HG02870 (cell line): ENCODE results near the gene CEP95.
A peak's percentile ranks its signal among the peaks of the same experiment; 100 is the strongest.
"Not testable (repeated sequence)": the region's sequence is repeated elsewhere in the genome, so short reads cannot be mapped to it uniquely, and the experiment has no call there.

Experiments used
- ATAC-seq: cut with Tn5 transposase; IDR thresholded peaks from one replicate; pipeline ENCODE4 v1.9.1; 2021; ENCODE audit warnings: mild to moderate bottlenecking, moderate library complexity; ENCODE audit not compliant: unreplicated experiment

The CEP95 gene, protein sequence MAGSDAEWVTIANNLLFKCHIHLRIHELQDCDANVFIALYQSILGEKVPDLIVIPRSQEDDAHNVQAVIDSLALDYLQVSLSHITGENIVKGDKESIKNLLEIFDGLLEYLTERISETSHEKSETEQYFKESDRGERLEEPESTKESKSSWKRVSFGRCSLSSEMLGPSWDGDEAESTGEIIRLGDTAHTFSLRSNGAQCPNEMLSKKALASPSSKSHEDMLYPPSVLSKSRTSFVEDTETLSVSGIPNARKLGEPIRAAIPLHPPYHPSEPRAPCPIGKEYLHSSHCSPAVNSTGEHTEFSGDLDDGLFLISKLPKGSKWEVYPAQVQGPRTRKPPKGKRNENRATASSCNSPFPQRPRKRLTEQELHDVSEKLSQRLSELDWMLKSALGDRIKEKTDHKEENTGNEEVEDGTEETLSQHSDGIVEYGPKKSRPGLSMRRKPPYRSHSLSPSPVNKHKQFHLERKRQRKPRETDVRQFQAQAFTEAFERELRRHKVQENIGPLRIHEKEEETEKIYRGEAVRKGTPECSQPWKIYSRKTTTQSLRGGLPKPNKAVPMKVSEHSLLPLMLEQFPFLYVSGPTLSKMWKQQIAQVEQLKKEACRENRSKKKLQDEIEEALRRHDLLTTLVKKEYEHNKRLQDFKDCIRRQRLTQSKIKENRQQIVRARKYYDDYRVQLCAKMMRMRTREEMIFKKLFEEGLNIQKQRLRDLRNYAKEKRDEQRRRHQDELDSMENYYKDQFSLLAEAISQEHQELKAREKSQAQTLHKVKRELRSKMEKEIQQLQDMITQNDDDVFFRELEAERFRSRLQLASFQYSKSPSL

DNA sequence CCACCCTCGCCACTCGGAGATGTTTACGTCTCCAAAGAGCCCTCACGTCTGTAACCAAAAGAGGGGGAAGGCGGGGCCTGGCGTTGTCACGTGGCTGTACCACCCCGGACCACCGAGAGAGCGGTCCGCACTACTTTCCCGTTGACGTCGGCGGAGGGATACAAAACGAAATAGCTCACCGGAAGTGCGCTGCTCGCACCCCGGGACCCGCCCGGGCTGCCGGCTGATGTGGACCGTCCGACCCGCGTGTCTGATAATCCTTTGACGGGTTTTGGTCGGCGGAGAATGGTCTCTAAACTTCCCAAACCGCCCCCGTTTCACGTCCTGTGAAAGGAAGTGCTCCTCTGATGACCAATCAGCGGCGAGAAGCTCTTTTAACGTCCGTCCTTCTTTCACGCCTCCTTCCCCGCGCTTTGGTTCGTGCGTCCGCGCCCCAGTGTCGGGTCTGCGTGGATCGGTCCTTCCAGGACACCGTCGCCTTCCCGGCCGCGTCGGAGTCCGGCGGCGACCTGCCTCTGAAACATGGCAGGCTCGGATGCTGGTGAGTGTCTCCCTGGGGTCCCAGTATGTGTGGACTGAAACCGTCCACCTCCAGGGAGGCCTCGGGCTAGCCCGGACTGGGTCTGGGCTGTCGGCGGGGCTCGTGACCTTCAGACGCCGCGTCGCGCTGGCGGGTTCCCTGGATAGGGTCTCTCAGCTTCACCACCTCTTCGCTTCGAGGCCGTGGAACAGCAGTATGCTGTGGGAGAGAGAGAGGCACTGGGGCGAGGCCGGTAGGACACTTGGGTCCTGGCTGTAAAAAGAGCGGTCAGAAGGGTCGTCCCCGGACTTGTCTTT lies at the start of gene CEP95:
Gene CEP95, plus strand, starts transcription at position 402 of the 837 bp plus-strand sequence. Its CDS starts 121 bp downstream, at position 523.
- ATAC-seq = peak; percentile 59

DNA sequence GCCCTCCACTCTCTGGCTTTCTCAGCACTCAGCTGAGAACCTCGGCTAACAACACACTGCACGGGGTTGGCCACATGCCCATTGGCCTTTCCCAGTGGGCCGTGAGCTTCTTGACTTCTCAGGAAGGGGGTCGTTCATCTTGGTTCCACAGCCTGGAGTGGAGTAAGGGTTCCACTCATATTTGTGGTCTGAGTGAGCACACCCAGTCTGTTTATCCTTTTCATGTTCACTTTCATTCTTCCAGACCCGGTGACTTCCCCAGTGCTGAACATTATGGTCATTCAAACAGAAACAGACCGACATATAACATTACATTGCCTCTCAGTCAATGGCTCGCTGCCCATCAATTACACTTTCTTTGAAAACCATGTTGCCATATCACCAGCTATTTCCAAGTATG lies 49.6 kb upstream of the CEP95 start:
- no peak for ATAC-seq

DNA sequence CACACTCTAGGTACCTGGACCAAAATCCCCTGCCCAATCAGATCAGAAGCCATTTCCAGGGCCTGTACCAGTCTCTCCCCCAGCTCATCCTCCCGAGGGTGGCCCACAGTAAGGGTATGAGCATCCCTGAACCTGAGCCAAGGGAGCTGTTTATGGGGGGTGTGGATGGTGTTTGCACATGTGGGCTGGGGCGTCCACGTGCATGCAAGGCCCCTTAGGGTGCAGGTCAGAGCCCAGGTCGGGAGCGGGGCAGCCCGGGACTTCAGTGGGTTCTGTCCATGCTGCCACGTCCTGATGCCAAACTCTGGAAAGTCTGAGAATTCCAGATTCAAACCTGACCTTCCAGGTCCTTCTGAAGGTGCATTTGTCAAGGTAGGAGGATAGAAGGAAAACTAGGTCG lies 48.0 kb upstream of the CEP95 start:
- no peak for ATAC-seq

DNA sequence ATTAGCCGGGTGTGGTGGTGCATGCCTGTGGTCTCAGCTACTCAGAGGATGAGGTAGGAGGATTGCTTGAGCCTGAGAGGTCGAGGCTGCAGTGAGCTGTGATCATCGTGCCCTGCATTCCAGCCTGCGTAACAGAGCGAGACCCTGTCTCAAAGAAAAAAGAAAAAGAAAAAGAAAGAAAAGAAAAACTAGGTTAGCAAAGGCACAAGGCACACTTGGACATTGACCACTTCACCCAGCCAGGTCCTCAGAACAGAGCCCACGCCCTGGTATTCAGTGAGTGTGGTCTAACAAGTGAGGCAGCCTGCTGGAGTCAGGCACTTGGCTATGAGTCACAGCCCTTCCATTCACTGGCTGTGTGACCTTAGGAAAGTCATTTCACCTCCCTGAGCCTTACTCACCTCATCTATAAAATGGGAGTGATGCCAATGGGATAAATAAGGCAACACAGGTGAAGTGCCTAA lies 47.5 kb upstream of the CEP95 start:
- ATAC-seq = no peak

DNA sequence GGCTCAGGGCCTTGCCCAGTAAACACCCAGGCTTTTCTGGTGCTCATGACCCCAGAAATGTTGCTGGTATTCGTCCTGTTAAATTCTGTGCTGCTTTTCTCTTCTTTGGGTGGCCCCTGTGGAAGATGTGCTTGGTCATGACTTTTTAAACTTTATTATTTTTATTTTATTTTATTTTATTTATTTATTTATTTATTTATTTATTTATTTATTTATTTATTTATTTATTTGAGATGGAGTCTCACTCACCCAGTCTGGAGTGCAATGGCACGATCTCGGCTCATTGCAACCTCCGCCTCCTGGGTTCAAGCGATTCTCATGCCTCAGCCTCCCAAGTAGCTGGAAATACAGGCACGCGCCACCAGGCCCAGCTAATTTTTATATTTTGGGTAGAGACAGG lies 47.0 kb upstream of the CEP95 start:
- ATAC-seq = not testable (repeated sequence)

DNA sequence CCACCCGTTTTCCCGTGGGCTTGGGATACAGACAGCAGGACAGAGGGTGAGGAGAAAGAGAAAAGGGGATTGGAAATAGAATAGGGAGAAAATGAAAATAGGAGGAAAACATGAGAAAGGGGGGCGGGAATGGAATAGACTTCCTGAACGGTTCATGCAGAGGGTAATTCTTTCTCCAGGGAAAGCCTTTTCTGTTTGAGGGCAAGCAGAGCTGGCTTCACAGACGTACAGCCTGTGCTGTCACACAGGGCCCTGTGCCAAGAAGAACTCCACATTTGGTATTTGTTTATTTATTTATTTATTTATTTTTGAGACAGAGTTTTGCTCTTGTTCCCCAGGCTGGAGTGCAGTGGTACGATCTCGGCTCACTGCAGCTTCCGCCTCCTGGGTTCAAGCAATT lies 45.8 kb upstream of the CEP95 start:
- no peak for ATAC-seq

DNA sequence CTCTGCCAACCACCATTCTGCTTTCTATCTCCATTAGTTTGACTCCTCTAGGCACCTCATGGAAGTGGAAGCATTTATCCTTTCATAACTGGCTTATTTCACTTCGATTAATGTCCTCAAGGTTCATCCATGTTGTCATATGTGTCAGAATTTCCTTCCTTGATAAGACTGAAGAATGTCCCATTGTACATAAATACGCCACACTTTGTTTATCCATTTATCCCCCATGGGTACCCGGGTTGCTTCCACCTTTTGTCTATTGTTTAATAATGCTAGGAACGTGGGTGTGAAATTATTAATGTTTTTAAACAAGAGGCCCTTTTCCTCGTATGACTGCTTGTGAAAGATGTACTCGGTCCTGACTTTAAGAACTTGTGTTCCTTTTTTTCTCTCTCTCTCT lies 45.0 kb upstream of the CEP95 start:
- ATAC-seq = no peak

DNA sequence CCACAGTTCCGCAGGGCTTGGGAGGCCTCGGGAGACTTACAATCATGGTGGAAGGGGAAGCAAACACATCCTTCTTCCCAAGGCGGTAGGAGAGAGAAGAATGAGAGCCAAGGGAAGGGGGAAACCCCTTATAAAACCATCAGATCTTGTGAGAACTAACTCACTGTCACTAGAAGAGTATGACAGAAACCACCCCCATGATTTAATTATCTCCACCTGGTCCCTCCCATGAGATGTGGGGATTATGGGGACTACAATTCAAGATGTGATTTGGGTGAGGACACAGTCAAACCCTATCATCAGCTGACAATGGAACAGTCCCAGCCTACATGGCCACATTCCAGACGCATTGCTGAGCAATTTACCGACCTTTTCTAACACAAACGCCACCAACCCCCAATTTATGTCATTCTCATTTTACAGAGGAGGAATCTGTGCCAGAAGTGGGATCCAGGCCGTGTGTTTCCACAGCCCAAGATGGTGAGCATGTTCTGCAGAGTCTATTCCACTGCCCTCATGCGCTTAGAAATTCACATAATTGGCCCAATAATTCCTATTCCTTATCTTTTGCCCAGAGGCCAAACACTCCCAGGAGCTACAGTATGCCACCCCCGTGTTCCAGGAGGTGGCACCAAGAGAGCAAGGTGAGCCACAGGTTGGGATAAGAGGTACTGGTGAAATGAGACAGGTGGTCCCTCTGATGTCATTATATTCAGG lies 40.6 kb upstream of the CEP95 start:
- no peak for ATAC-seq

DNA sequence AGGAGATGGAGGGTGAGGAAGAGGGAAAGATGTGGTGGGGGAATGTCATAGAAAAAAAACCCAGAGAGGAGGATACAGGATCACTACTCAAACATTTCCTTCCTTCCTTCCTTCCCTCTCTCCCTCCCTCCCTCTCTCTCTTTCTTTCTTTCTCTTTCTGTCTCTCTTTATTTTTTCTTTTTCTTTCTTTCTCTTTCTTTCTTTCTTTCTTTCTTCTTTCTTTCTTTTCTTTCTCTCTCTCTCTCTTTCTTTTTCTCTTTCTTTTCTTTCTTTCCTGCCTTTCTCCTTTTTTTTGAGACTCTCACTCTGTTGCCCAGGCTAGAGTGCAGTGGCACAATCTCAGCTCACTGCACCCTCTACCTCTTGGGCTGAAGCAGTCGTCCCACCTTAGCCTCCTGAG lies 39.9 kb upstream of the CEP95 start:
- ATAC-seq = not testable (repeated sequence)

DNA sequence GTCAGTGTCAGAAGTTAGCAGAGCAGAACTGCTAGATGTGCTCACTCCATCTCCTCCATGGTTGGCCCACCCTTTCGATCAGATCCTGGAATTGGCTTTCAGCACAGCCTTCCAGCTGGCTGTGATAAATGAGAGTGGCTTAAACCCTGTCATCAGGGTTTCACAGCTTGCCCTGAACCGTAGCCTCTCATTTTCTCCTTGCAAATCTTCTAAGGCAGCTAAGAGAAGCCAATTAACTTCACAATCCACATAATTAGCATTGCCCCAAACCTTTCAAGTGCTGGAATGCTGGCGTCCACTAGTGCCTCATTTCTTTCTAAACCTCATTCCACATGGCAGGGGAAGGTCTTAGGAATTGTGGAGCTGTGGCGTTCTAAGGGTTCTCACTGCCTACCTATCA lies 36.2 kb upstream of the CEP95 start:
- ATAC-seq = no peak

DNA sequence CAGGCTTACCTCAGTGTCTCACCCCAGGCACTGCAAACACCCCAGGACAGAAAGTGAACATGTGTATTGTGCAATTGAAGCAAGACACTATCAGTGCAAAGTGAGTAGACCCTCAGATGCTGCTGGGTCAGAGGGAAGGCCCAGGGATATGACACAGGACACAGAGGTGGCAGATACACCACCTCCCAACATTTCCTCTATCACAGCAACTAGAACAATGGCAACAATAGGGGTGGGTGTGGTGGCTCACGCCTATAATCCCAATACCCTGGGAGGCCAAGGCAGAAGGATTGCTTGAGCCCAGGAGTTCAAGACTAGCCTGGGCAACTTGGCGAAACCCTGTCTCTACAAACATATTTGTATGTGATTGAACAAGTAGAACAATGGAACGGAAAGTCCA lies 35.3 kb upstream of the CEP95 start:
- no peak for ATAC-seq

DNA sequence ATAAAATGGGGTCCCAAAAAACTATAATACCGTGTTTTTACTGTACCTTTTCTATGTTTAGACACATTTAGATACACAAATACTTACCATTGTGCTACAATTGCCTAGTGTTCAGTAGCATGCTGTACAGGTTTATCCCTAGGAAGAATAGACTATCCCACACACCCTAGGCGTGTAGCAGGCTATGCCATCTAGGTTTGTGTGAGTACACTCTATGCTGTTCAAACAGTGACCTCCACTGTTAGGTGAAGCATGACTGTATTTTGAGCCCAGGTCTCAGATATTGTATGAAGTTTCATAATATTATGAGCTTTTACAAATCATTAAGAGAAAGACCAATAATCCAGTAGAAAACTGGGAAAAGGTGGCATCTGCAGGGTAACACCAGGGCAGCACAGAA lies 34.2 kb upstream of the CEP95 start:
- ATAC-seq = no peak

DNA sequence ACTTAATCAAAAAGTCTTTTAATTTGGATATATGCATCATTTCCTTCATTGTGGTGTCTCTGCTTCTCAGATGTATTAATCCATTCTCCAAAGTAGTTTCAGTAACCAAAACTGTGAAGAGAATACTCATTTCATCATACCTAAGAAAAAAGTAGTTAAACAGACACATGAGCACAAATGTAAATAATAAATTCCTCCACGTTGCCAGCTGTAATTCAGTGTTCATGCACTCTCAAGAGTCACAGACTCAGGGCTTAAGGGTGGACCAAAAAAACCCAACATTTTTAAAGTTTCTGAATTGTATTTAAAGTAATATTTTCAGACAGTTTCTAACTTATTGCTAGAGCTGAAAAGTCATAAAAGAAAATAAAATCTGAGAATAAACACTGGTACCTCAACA lies 28.9 kb upstream of the CEP95 start:
- no peak for ATAC-seq

DNA sequence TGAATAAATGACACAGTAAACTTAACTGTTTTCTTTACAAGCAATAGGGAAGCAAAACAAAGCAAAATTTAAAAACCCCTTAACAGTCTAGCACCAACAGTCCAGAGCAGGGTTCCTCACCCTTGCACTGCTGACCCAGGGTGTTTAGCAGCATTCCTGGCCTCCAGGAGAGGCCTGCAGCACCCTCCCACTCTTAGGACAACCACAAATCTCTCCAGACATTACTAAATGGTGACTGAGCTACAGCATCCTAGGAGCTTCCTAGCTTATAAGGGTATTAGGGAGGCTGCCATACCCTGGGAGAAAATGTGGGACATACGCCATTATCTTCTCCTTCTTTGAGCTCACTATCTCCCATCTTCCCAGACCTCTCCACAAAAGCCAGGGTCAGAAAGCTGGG lies 25.8 kb upstream of the CEP95 start:
- ATAC-seq = no peak

DNA sequence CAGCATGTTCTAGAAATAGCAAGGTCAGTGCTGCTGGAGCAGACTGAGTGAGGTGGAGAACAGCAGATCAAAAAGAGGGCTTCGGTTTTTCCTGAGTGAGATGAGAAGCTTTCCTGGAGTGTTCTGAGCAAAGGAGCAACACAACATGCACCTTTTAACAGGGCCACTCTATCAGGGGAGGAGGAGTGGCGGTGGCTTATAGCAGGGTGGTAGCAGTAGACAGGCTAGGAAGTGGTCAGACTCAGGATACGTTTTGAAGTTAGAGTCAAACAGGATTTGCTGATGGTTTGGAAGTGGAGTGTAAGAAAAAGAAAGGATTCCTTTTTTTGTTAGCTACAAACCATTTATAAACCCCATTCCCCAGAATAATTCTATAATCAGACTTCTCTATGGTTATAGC lies 22.4 kb upstream of the CEP95 start:
- no peak for ATAC-seq

DNA sequence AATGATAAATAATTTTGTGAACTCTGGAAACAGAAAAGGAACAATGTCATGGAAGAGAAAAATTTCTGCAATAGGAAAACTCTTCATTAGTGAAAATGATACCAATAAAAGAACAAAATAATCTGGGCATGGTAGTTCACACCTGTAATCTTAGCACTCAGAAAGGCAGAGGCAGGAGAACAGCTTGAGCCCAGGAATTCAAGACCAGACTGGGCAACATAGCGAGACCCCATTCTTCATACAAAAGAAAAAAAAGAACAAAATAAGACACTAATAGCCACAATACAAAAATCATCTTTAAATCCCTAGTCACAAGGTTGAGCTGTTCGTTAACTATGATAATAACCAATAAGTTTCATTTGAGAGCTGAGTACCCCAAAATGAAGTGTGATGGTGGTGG lies 18.5 kb upstream of the CEP95 start:
- ATAC-seq = no peak

DNA sequence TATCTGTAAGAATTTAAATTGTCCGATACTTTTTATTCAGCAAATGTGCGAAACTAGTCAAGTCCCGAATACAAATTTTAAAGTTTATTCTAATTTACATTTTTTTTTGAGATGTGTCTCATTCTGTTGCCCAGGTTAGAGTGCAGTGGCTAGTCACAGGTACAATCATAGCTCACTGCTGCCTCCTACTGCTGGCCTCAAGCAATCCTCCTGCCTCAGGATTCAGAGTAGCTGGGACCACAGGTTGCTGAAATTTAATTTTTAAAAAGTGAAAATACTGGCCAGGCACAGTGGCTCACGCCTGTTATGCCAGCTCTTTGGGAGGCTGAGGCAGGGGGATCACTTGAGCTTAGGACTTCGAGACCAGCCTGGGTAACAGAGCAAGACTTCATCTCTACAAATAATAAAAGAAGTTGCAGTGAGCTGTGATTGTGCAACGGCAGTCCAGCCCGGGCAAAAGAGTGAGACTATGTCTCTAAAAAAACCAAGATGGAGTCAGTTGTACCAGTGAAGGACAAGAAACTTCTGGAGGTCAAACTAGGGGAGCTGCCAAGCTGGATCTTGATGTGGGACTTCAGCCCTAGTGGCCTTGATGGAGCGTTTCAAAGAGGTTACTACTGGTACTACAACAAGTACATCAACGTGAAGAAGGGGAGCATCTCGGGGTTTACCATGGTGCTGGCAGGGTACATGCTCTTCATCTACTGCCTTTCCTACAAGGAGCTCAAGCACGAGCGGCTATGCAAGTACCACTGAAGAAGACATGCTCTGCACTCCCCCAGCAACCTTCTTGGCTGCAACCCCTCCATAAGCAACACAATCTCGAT lies 15.5 kb upstream of the CEP95 start:
- no peak for ATAC-seq

DNA sequence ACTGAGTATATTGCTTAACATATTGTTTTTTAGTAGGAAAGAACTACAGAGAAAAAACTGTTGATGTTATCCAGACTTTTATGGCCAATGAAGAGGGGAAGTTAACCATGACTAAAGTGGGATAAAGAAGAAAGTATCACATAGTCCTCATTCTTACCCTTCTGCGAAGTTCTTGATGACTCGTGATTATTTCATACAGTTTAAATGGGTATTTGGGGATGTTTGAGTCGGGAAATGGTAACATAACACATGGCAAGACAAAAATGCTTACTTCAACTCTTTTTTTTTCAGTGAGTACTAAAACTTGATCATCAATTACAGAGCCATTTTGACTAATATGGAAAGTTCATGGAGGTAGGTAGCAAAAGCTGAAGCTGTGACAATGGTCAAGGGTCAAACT lies 14.8 kb upstream of the CEP95 start:
- no peak for ATAC-seq

DNA sequence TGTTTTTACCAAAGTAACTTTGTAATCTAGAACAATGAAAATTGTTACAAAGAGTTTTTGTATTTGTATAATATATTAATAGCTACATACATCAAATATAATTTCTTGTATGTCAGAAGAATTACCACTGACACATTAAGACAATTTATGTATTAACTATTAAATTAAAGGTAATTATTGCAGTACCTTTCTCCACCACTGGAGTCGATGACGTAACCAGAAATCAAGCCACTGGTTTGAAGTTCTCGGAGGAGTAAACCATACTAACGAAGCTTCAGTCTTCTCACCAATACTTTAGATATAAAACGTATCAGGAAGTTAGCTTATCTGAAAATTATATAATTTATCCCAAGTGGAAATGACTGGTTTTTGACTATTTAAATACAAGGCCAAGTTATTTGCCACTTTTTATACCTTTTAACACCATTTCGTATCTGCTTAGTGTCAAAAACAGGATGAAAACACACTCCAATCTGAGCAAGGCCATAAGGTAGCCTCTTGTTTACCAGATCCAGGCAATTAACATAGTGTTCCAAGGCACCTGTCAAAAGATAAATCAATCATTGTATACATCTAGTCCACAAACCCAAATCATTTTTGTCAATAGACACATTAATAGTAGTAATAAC lies 14.2 kb upstream of the CEP95 start:
- ATAC-seq = no peak
